CD4-positive, alpha-beta T cell treated with Interleukin-2 at 100 ng/mL for 4 hours (primary cell): Measurements from ENCODE around the gene ZNF423.

Source experiments
- DNase-seq: peaks from one replicate; pipeline ENCODE4 v3.0.0-alpha.2; 2020; ENCODE audit warnings: low spot score

ZNF423 gene

DNA sequence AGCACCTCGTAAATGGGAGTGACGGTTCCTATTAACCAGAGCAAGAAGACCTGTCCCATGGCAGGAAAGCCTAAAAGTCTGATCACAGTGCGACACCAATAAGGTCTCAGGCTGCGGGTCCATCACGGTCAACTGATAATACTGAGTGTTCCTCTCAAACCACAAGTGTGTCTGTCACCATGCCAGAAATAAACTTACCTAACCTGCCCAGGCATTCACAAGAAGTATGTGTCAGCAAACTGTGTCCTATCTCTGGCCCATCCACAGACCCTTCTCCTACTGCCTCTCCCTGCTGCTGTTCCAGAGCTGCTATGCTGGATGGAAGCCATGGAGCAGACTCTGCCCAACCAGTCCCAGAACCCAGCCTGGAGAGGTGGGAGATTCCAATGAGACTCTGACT is 73.5 kb downstream of the ZNF423 start:
- no peak for DNase-seq

DNA sequence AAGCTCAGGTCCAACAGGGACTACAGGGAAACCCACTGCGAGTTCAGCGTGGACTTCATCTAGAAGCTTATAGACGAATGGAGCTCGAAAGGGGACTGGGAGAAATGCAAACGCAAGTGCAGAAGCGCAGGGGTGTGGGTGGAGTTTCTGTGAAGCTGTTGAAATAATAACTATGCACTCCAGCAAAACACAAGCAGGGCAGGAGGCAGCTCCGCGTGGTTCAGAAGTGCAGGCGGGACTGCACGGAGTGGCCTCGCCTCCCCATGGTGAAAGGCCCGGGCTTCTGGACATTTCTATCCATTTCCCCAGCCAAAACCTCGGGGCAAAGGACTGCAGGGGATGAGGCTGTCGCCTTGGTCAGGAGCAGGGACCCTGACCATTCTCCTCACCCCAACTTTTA is 74.5 kb downstream of the ZNF423 start:
- no peak for DNase-seq

GRCh38 chr16:49780433-49780832 is 75.5 kb downstream of the ZNF423 start:
- DNase-seq, result no peak

DNA sequence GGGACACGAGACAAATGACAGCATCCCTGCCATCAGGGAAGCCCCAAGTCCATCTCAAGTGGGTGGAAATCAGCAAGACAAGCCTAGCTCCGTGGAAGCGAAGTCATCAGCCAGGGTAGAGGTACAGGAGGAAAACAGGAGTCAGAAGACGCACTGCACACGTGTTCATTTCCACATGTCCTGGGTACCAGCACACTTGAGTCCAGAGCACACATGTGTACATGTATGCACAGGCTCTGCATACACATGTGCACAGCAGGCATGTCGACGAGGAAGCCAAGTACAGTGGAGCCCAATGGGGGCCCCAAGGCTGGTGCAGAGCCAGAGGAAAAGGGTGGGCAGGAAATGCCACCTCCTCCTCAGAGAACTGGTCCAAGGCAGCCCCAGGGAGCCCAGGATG is 75.9 kb downstream of the ZNF423 start:
- DNase-seq, result no peak

GRCh38 chr16:49778202-49778930 is 77.5 kb downstream of the ZNF423 start:
- DNase-seq, result no peak

DNA sequence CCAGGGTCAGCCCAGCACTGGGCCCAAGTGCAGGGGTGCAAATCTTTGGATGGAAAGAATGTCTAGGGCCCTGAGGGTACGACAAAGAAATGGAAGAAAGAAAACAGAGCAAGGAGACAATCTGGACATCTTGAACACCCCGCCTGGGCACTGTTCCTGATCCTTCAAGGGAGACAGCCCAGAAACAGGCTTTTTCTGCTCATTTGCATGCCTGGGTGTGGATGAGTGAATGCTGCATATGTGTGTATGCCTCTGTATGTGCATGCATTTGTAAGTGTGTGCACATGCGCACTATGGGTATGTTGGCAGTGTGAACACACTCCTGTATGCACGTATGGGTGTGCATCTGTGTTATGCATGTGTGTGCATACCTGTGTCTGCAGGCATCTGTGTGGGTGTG is 79.2 kb downstream of the ZNF423 start:
- DNase-seq, result no peak

DNA sequence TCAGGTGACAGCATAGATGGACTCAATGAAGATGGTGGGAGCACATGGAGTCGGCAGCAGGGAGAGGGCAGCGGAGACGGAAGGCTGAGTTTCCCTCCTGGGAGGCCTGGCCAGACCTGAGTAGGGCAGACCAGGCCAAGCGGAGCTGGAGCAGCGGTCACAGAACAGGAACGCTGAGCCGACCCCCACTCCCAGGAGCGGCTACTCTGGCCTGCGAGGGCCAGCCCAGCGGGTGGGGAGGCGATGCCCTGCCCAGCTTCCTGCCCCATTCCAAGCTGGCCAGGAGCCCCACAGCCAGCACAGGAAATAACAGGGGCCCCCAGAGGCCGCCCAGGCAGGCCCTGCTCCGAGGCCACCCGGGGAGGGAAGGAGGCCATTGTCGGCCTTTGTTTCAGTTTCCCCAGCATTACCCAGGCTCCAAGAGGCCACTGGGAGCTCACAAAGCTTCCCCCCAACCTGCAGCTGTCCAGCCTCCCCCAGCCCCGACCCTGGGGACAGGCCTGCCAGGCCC is 79.8 kb downstream of the ZNF423 start:
- DNase-seq, result no peak

DNA sequence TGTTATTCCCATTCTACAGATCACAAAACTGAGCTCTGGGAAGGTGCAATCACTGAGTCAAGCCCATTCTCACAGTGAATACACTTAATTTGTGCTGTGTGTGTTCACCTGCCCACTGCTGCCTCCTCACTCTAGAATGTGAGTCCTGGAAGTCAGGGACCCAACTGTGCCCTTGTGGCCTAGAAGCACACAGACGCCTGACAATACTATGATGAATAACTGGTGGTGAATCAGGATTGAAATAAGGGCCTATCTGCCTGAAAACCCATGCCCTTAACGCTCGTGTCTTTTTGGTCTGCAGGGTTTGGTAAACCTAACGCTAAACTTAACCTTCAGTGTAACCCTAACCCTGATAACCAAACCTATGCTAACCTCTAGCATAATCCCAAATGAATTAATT is 80.3 kb downstream of the ZNF423 start:
- no peak for DNase-seq

DNA sequence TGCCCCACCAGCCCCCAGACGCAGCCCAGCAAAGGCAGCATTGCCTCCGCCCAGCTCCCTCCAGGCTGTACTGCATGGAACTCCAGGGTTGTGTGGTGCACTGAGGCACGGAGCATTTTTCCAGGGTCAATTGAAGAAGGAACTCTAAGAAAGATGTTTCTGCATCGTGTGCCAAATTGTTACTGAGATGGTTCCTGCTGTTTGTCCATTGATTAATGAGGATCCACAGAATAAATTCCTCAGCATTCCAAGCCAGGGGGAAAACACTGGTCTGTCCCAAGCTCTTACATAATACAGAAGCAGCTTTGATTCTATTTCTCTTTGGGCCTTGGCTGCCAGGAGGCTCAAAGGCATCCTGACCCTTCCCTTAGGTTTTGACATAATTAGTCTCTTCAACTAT is 80.9 kb downstream of the ZNF423 start:
- no peak for DNase-seq

DNA sequence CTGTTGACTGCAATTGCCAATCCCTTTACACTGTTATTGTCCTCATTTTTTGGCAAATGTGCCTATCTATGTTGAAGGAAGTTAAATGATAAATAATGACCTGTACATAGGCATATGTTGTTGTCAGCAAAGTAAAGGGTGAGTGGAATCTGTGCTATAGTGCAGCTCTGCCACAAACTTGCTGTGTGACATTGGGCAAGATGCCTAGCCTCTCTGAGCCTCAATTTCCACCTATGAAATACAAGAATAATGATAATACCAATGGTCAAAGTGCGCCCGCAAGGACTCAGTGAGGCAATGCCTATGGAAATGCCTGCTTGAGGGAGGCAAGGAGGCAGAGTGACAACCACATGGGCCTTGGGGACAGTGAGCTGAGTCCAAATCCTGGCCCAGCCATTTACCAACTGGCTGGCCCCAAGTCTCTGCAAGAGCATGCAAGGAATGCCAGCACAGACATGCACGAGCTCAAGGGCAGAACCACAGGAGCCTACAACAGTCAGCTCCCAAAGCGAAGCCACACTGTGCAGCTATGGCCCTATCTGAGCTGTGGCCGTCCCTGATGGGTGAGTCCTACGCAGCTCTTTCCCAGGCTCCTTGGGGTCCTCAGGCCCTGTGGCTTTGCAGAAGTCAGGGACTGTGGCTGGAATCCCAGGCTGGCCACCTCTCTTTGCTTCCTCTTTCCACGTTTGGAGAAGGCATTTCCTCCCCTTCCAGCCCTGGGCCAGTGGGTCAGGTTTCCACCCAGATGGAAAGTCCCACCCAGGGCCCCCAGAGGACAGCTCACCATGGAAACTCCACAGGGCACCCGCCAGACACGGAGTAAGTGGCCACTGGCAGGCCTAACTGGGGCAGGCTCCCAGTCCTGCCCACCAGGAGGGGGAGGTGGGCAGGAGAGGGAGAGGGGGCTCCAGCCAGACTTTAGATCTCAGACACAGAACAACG is 82.1 kb downstream of the ZNF423 start:
- no peak for DNase-seq

DNA sequence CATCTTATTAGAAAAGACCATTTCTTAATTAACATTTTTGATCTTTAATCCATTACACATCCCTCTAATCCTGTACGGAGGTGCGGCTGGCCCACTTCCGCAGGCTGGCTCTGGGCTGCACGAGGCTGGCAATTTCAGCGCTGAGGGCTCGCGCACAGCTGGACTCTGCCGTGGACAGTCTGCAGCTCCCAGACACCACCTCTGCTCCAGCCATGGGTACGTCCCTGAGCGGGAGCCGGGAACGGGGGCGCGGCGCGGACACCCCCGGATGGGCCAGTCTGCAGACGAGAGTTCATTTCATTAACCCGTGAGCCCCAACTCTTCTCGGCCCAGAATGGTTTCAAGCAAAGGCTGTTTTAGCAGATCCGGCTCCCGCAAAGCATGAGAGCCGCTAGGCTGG is 87.9 kb downstream of the ZNF423 start:
- no peak for DNase-seq

GRCh38 chr16:49767414-49767813 is 88.5 kb downstream of the ZNF423 start:
- no peak for DNase-seq

GRCh38 chr16:49766225-49766624 is 89.7 kb downstream of the ZNF423 start:
- no peak for DNase-seq

DNA sequence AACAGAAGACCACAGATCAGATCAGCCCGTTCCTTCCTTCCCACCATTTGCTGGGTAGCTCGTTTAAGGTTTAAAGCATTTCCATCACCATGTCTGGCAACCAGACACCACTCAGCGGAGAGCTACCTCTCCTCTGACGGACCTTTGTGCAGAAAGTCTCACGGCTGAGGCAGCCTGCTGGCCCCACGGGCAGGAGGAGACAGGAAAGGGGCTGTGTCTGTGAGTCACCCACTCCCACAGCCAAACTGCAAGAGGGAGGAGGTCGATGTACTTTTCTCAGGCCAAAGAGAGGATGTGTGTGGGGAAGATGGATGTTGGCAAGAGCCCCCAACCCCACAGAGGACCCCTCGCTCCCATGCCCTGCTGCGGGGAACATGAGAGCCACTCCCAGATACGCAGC is 92.1 kb downstream of the ZNF423 start:
- DNase-seq, result no peak

- no peak for DNase-seq
These were observed 95.1 kb downstream of the ZNF423 start for GRCh38 chr16:49760815-49761214.

DNA sequence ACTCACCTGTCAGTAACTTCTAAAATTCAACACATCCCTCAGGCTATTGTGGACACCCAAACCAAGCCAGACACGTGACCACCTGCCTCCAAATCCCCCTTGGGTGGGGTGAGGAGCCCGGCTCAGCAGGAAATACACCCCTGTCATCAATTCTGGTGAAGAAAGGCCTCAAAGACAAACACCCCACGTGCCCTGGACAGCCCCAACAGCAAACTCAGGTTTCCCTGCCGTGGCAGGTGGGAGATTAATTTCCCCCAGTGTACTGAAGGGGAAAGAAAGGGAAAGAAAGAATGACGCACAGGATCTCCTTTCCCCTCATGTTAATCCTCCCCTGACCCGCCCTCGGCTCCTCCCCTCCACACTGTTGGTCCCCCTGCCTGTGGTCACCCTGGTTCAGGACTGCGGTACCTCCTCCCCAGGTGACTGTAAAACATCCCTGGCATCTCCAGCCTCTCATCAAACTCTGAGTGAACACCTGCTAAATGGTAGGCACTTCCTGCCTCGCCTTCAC is 98.3 kb downstream of the ZNF423 start:
- no peak for DNase-seq

DNA sequence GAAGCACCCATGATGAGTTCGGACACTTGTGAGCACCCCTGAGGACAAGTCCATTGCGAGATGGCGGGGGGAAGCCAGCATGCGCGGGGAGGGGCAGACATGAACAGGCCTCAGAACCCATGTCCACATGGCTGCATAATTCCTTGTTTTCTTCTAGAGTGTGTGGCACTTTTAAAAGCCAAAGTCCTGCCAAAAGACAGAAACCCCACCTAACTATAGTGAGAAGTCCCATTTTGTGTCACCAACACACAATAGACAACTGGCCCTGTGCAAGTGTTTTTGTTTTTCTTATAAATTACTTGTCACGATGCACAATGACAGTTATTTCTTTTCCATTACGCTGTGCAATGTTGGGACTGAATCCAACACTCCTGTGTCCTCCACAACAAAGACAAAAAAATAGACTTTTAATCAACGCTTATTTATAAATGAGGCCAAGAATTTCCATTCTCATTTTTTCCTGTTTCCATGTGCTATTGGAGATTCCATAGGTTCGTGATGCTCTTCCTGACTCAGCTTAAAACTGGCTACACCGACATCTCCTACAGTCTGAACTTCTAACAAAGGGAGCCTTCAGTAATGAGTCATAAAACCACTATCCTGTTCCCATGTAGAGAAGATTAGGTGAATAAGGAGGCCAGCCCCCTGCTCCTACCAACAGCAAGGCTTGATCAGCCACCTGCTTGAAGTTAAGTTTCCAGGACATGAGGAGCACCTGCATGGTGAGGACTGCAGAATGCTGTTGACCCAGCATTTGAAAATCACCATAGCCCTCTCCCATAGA is 98.9 kb downstream of the ZNF423 start:
- no peak for DNase-seq

DNA sequence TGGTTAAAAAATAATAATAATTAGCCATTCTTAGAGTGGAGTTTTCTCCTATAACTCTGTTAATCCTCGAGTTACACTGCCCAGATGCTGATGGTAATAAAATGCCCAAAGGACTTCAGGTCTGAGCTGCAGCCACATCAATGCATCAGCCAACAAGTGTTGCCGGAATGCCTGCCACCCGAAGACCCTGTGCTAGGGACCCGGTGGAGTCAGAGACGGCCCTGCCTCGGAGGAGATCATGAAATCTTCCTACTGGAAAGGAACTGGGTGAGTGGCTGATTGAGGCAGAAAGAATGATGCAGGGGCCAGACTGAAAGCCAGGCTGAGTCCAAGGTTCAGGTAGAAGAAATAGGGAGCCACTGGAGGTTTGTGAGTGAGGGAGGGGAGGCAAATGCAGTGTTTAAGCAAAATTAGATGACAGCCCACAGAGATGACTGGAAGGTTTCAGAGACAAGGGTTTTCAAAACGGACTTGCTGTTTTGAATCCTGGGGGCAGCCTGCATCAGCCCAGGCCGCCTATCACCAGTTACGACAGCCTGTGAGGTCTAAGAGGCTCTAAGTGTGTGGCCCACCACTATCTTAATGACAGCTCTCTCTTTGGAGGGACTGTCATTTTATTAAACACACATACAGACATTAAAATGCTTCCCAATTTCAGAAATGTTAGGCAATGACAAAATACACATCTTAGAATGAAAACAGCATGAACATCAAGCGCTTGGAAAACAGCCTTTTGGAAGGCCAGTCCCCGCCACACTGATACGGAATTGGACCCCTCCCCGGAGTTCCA is 100.0 kb downstream of the ZNF423 start:
- no peak for DNase-seq

DNA sequence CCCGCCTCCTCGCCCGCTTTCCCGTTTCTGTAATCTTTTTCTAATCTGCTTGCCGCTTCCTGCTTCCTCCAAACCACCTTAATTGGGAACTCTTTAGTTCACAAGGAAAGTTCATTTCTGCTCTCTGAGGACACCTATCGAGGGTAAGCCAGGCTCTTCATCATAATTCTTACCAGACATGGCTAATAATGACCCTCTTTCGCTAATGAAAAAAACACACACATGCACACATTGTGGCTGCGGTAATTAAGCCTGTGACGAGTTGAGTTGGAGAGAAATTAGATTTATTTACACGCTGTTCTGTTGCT is 100.6 kb downstream of the ZNF423 start:
- no peak for DNase-seq

DNA sequence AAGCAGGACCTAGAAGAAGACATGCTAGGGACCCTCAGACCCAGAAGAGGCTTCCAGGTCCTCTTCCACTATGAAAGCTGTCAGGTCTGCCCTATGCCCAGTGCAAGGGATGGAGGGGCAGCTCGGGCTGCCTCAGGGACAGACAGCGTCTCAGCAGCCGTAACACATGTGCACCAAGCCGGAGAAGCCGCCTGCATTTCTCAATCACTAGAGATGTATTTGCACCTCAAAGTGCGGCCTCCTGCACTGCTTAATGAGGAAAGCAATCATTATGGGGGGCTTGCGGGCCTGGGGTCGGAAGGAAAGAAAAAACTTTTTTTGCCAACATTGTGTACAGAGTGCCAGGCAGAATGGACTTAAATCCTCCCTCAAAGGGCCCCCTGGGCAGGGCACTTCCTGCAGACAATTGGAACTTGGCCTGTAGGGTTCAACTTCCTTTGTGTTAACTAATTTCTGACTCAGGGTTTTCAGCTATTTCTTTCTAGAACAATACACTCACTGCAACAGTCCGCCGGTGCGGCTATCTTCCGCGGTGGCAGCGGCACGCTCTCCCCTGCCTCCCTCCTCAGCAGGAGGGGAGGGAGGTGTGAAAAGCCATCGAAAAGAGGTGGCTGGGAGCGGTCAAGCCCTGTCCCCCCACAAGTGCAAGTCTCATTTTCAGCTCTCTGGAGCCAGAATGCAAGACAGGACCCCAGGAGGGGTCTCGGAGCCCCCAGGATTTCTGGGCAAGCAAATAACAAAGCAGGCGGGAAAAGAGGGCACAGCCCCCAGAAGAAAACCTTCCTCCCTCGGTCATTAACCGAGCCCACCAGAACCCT is 101.2 kb downstream of the ZNF423 start:
- DNase-seq, result no peak
